H9 (cell line): ENCODE measurements around the gene ECHS1. TPM values are rescaled to one million over a fixed set of nuclear protein-coding genes. Genes with fewer than 3 reads are reported as not detected.
"Not testable (repeated sequence)": the region's sequence is repeated elsewhere in the genome, so short reads cannot be mapped to it uniquely, and the experiment has no call there.

Experiments used
- DNase-seq: peaks from one replicate; pipeline ENCODE4 v3.0.0-alpha.2; 2017
- H2AFZ ChIP-seq: one replicate; pipeline ENCODE4 v1.6.1; 2013; ENCODE audit warnings: mild to moderate bottlenecking, low read length, control low read depth, moderate library complexity
- H2AK5ac ChIP-seq: 2 replicates; pipeline ENCODE4 v1.6.1; 2013; ENCODE audit warnings: low read length, control low read depth, mixed read lengths; ENCODE audit not compliant: insufficient read length
- H2BK120ac ChIP-seq: one replicate; pipeline ENCODE4 v1.6.1; 2013; ENCODE audit warnings: low read depth, mild to moderate bottlenecking, low read length, control low read depth, inconsistent platforms; ENCODE audit not compliant: poor library complexity, severe bottlenecking
- H2BK12ac ChIP-seq: 2 replicates; pipeline ENCODE4 v1.6.1; 2013; ENCODE audit warnings: low read length, control low read depth, mixed read lengths, low read depth; ENCODE audit not compliant: insufficient read length
- H2BK15ac ChIP-seq: 2 replicates; pipeline ENCODE4 v1.6.1; 2013; ENCODE audit warnings: low read depth, low read length, control low read depth
- H2BK20ac ChIP-seq: one replicate; pipeline ENCODE4 v1.6.1; 2013; ENCODE audit warnings: low read depth, mild to moderate bottlenecking, low read length, control low read depth, inconsistent platforms; ENCODE audit not compliant: poor library complexity, severe bottlenecking
- H2BK5ac ChIP-seq: 2 replicates; pipeline ENCODE4 v1.6.1; 2013; ENCODE audit warnings: low read length, control low read depth, mixed read lengths; ENCODE audit not compliant: insufficient read length
- H3K14ac ChIP-seq: 2 replicates; pipeline ENCODE4 v1.6.1; 2013; ENCODE audit warnings: low read length, control low read depth; ENCODE audit not compliant: insufficient read depth
- H3K18ac ChIP-seq: 2 replicates; pipeline ENCODE4 v1.6.1; 2013; ENCODE audit warnings: low read depth, mild to moderate bottlenecking, mixed read lengths, low read length, control low read depth; ENCODE audit not compliant: insufficient read length
- H3K23ac ChIP-seq: 2 replicates; pipeline ENCODE4 v1.6.1; 2013; ENCODE audit warnings: low read length, control low read depth, mixed read lengths, low read depth; ENCODE audit not compliant: insufficient read length
- H3K23me2 ChIP-seq: 2 replicates; pipeline ENCODE4 v1.6.1; 2013; ENCODE audit warnings: low read depth, mild to moderate bottlenecking, mixed read lengths, low read length, control low read depth; ENCODE audit not compliant: insufficient read length, poor library complexity, severe bottlenecking
- H3K27ac ChIP-seq: 2 replicates; pipeline ENCODE4 v1.5.1; 2013; ENCODE audit warnings: low read length, control low read depth, mixed read lengths, low read depth; ENCODE audit not compliant: insufficient read length
- H3K27me3 ChIP-seq: 2 replicates; pipeline ENCODE4 v1.6.1; 2013; ENCODE audit warnings: low read length, control low read depth, inconsistent platforms; ENCODE audit not compliant: insufficient read depth
- H3K4ac ChIP-seq: 2 replicates; pipeline ENCODE4 v1.6.1; 2013; ENCODE audit warnings: low read depth, mild to moderate bottlenecking, control low read depth, inconsistent platforms, low read length, moderate library complexity
- H3K4me1 ChIP-seq: 2 replicates; pipeline ENCODE4 v1.6.1; 2013; ENCODE audit warnings: low read length, control low read depth, inconsistent platforms; ENCODE audit not compliant: insufficient read depth
- H3K4me2 ChIP-seq: 2 replicates; pipeline ENCODE4 v1.6.1; 2013; ENCODE audit warnings: low read length, control low read depth, mixed read lengths; ENCODE audit not compliant: insufficient read length, insufficient read depth
- H3K56ac ChIP-seq: 2 replicates; pipeline ENCODE4 v1.6.1; 2013; ENCODE audit warnings: low read depth, mild to moderate bottlenecking, mixed read lengths, low read length, control low read depth; ENCODE audit not compliant: insufficient read length
- H3K79me1 ChIP-seq: 2 replicates; pipeline ENCODE4 v1.6.1; 2013; ENCODE audit warnings: low read depth, mild to moderate bottlenecking, moderate library complexity, low read length, control low read depth, inconsistent platforms; ENCODE audit not compliant: insufficient read depth, poor library complexity, severe bottlenecking
- H3K79me2 ChIP-seq: 2 replicates; pipeline ENCODE4 v1.6.1; 2013; ENCODE audit warnings: low read length, control low read depth, inconsistent platforms; ENCODE audit not compliant: insufficient read depth
- H3K9ac ChIP-seq: 2 replicates; pipeline ENCODE4 v1.6.1; 2013; ENCODE audit warnings: low read length, control low read depth, mixed read lengths; ENCODE audit not compliant: insufficient read length; ENCODE audit errors: extremely low read depth
- H3K9me3 ChIP-seq: one replicate; pipeline ENCODE4 v1.6.1; 2013; ENCODE audit warnings: low read depth, low read length, inconsistent platforms; ENCODE audit not compliant: control insufficient read depth
- H3T11ph ChIP-seq: one replicate; pipeline ENCODE4 v1.6.1; 2013; ENCODE audit warnings: mild to moderate bottlenecking, low read length, control low read depth, inconsistent platforms
- H4K20me1 ChIP-seq: one replicate; pipeline ENCODE4 v1.6.1; 2013; ENCODE audit not compliant: control insufficient read depth, insufficient read length, insufficient read depth
- H4K5ac ChIP-seq: 2 replicates; pipeline ENCODE4 v1.6.1; 2013; ENCODE audit warnings: low read depth, mild to moderate bottlenecking, mixed read lengths, low read length, control low read depth; ENCODE audit not compliant: insufficient read length
- H4K8ac ChIP-seq: replicated peaks from 2 replicates; pipeline ENCODE4 v1.6.1; 2013; ENCODE audit warnings: low read length, control low read depth, mixed read lengths, low read depth; ENCODE audit not compliant: insufficient read length
- H4K91ac ChIP-seq: 2 replicates; pipeline ENCODE4 v1.6.1; 2013; ENCODE audit warnings: low read depth, mild to moderate bottlenecking, moderate library complexity, mixed read lengths, low read length, control low read depth; ENCODE audit not compliant: insufficient read length
- H3K27ac Mint-ChIP-seq, 3 experiments: 2 replicates in 2 of 3; 3 replicates in 1 of 3; pipeline ENCODE4 v1.8.0; 2020 to 2021; ENCODE audit warnings: mixed read lengths in 3 of 3, mild to moderate bottlenecking in 1 of 3, moderate library complexity in 1 of 3
- H3K27me3 Mint-ChIP-seq: 2 replicates; pipeline ENCODE4 v1.8.0; 2021; ENCODE audit warnings: low read depth, mild to moderate bottlenecking, moderate library complexity, mixed read lengths
- H3K36me3 Mint-ChIP-seq, 3 experiments: 2 replicates in 2 of 3; 3 replicates in 1 of 3; pipeline ENCODE4 v1.8.0; 2020 to 2021; ENCODE audit warnings: low read depth in 3 of 3, mixed read lengths in 3 of 3; ENCODE audit not compliant: insufficient read depth in 1 of 3
- H3K4me1 Mint-ChIP-seq, 2 experiments: 2 replicates each; pipeline ENCODE4 v1.8.0; 2020; ENCODE audit warnings: mixed read lengths in 2 of 2
- H3K4me3 Mint-ChIP-seq, 2 experiments: 2 replicates in 1 of 2; 3 replicates in 1 of 2; pipeline ENCODE4 v1.8.0; 2020 to 2021; ENCODE audit warnings: mild to moderate bottlenecking in 2 of 2, mixed read lengths in 2 of 2, moderate library complexity in 1 of 2
- H3K9me3 Mint-ChIP-seq, 2 experiments: 2 replicates in 1 of 2; 3 replicates in 1 of 2; pipeline ENCODE4 v1.8.0; 2020; ENCODE audit warnings: mild to moderate bottlenecking in 2 of 2, mixed read lengths in 2 of 2, moderate library complexity in 1 of 2
- CTCF ChIP-seq: fragments of 200-600 bp; sonication (generic); conservative IDR thresholded peaks from 3 replicates; pipeline ENCODE4 v1.8.0; 2021; ENCODE audit warnings: antibody characterized with exemption, mild to moderate bottlenecking
- WGBS: extraction: QIAGEN DNeasy Blood & Tissue Kit; methylation state at CpG from one replicate; pipeline ENCODE4 v1.1.7; 2013; ENCODE audit warnings: missing lambda C conversion rate, low lambda C conversion rate, mixed read lengths; ENCODE audit not compliant: insufficient read length; ENCODE audit errors: extremely low coverage; 5-methylcytosine and 5-hydroxymethylcytosine counted together
- total RNA-seq: library from RNA; stranded (reverse); gene quantifications from 2 replicates; pipeline ENCODE4 v1.2.1, GENCODE V29; 2021

ECHS1 gene
- total RNA-seq, 1 experiment from 2014 or later: 94.1 TPM

GRCh38 chr10:133377025-133377817 lies 4.1 kb upstream of the ECHS1 start:
- Mint-ChIP-seq H3K27ac (no peak overlapping the region), H3K36me3 (peaks cover 0 to 5% (median 1%) of the 10 kb centered on the region in 3 experiments; a peak in 1 of 7 replicates), H3K4me3 (peak overlapping the region in 1 of 2 experiments; percentile 63; a peak in 3 of 5 replicates), H3K4me1 (peaks cover 0 to 5% of the 10 kb centered on the region in 2 experiments; a peak in 2 of 4 replicates), H3K9me3 (peaks cover 0 to 3% of the 10 kb centered on the region in 2 experiments; a peak in 2 of 5 replicates), H3K27me3 (peaks cover 58% of the 10 kb centered on the region)
- no peak overlapping the region for H2BK5ac ChIP-seq
- H4K8ac ChIP-seq: no peak overlapping the region
- peaks cover 8% of the 10 kb centered on the region for H3K23me2 ChIP-seq
- H4K5ac ChIP-seq: no peak overlapping the region
- no peak overlapping the region for H3K9ac ChIP-seq
- no peaks in the 10 kb centered on the region for H3K4me1 ChIP-seq
- H3K18ac ChIP-seq: no peak overlapping the region
- H2BK15ac ChIP-seq: no peak overlapping the region
- H2BK20ac ChIP-seq: no peak overlapping the region
- no peak overlapping the region for H3K4ac ChIP-seq
- H2AK5ac ChIP-seq: no peak overlapping the region
- H2BK12ac ChIP-seq: no peak overlapping the region
- H3K4me2 ChIP-seq: no peak overlapping the region
- H3K79me1 ChIP-seq: no peaks in the 10 kb centered on the region
- no peak overlapping the region for H3K14ac ChIP-seq
- no peak overlapping the region for H3K56ac ChIP-seq
- no CpG with 5 or more reads among the region's 30 CpGs for WGBS
- no peaks in the 10 kb centered on the region for H4K20me1 ChIP-seq
- peaks cover 18% of the 10 kb centered on the region for H3K27me3 ChIP-seq
- H3K27ac ChIP-seq: no peak overlapping the region
- H3K9me3 ChIP-seq: no peaks in the 10 kb centered on the region
- no peak overlapping the region for H2AFZ ChIP-seq
- H3K23ac ChIP-seq: no peak overlapping the region
- H2BK120ac ChIP-seq: no peak overlapping the region
- H3T11ph ChIP-seq: no peak overlapping the region
- H4K91ac ChIP-seq: no peak overlapping the region
- H3K79me2 ChIP-seq: no peaks in the 10 kb centered on the region
- no peak for DNase-seq
- TF ChIP-seq CTCF: no peak

- H3K4me1 ChIP-seq, H3K4me3 Mint-ChIP-seq, H3T11ph ChIP-seq, H3K56ac ChIP-seq, H3K27ac Mint-ChIP-seq, H2AFZ ChIP-seq, H4K5ac ChIP-seq, H3K36me3 Mint-ChIP-seq, H3K9me3 Mint-ChIP-seq, H3K18ac ChIP-seq, H4K20me1 ChIP-seq, H2BK12ac ChIP-seq, H3K79me2 ChIP-seq, H3K23ac ChIP-seq, H3K9me3 ChIP-seq, H3K79me1 ChIP-seq, H3K9ac ChIP-seq, H3K14ac ChIP-seq, H2AK5ac ChIP-seq, H3K4me1 Mint-ChIP-seq, H3K23me2 ChIP-seq, H4K91ac ChIP-seq, H2BK15ac ChIP-seq, H3K4me2 ChIP-seq, H3K4ac ChIP-seq, H4K8ac ChIP-seq, H2BK20ac ChIP-seq, H3K27ac ChIP-seq, H2BK5ac ChIP-seq, H2BK120ac ChIP-seq, DNase-seq: not testable (repeated sequence)
- peaks cover 58% of the 10 kb centered on the region for H3K27me3 Mint-ChIP-seq
- peaks cover 18% of the 10 kb centered on the region for H3K27me3 ChIP-seq
- WGBS: no CpG with 5 or more reads among the region's 5 CpGs
These were observed 3.0 kb upstream of the ECHS1 start for GRCh38 chr10:133376183-133376582.
